K562 (cell line): Measurements from ENCODE around the gene DCAF11. TPM values are rescaled to one million over a fixed set of nuclear protein-coding genes. Genes with fewer than 3 reads are reported as not detected.
A peak's percentile ranks its signal among the peaks of the same experiment; 100 is the strongest.

Experiments
- ARID2 ChIP-seq: fragments of 450-650 bp; IDR thresholded peaks from 2 replicates; pipeline ENCODE4 v1.6.1; 2017; ENCODE audit warnings: antibody characterized with exemption, mild to moderate bottlenecking
- BCL6 ChIP-seq: fragments of 250-450 bp; sonication (Bioruptor Pico); IDR thresholded peaks from 2 replicates; pipeline ENCODE4 v1.4.0; 2020
- CBX2 ChIP-seq: fragments of 200-600 bp; sonication (generic); IDR thresholded peaks from one replicate; pipeline ENCODE4 v1.6.1; 2012; ENCODE audit warnings: mild to moderate bottlenecking, low read length, inconsistent platforms; ENCODE audit not compliant: insufficient read depth, poor library complexity, severe bottlenecking
- DLX4 ChIP-seq: fragments of 250-450 bp; sonication (Bioruptor Pico); IDR thresholded peaks from 2 replicates; pipeline ENCODE4 v1.6.1; 2021; ENCODE audit warnings: mild to moderate bottlenecking
- E2F4 ChIP-seq: sonication (generic); formaldehyde crosslinking; IDR thresholded peaks from 2 replicates; pipeline ENCODE4 v1.8.0; 2022; ENCODE audit warnings: mild to moderate bottlenecking, low read depth, missing genetic modification reagents
- ELK3 ChIP-seq: fragments of 450-650 bp; formaldehyde crosslinking; IDR thresholded peaks from 2 replicates; pipeline ENCODE4 v1.4.0; 2020; ENCODE audit warnings: mild to moderate bottlenecking
- EZH2 ChIP-seq: IDR thresholded peaks from 2 replicates; pipeline ENCODE4 v1.6.1; 2012; ENCODE audit warnings: low read depth, mild to moderate bottlenecking, inconsistent platforms, low read length, borderline replicate concordance
- NR2C1 ChIP-seq, 2 experiments: fragments of 450-650 bp; IDR thresholded peaks; 2 replicates each; pipeline ENCODE4 v1.6.1; 2017; ENCODE audit warnings: mild to moderate bottlenecking in 2 of 2, antibody characterized with exemption in 1 of 2, inconsistent platforms in 1 of 2, missing compliant biosample characterization in 1 of 2, missing genetic modification characterization in 1 of 2
- POLR2A ChIP-seq: fragments of 450-650 bp; conservative IDR thresholded peaks from 2 replicates; pipeline ENCODE4 v1.6.1; 2016
- POLR2G ChIP-seq: fragments of 200-400 bp; formaldehyde crosslinking; IDR thresholded peaks from 2 replicates; pipeline ENCODE4 v1.6.1; 2017; ENCODE audit warnings: low read depth, mild to moderate bottlenecking, antibody characterized with exemption, low read length, moderate library complexity
- SAFB2 ChIP-seq: fragments of 200-400 bp; formaldehyde crosslinking; IDR thresholded peaks from 2 replicates; pipeline ENCODE4 v1.6.1; 2018; ENCODE audit warnings: borderline replicate concordance, low read length, low read depth, moderate library complexity; ENCODE audit not compliant: severe bottlenecking
- SMAD3 ChIP-seq: fragments of 450-650 bp; formaldehyde crosslinking; conservative IDR thresholded peaks from 2 replicates; pipeline ENCODE4 v1.4.0; 2020; ENCODE audit warnings: mild to moderate bottlenecking
- TCF15 ChIP-seq: fragments of 250-450 bp; sonication (Bioruptor Pico); IDR thresholded peaks from 2 replicates; pipeline ENCODE4 v1.8.0; 2022; ENCODE audit warnings: moderate library complexity, mild to moderate bottlenecking, inconsistent platforms
- TEAD2 ChIP-seq: fragments of 450-650 bp; IDR thresholded peaks from 2 replicates; pipeline ENCODE4 v1.6.1; 2016; ENCODE audit warnings: missing genetic modification characterization, control low read depth, missing compliant biosample characterization
- YY1 ChIP-seq, 3 experiments: IDR thresholded peaks; 2 replicates each; pipeline ENCODE4 v1.6.1; 2011; ENCODE audit warnings: low read length in 2 of 3, mild to moderate bottlenecking in 2 of 3, moderate library complexity in 2 of 3, borderline replicate concordance in 1 of 3, control low read depth in 1 of 3, low read depth in 1 of 3; ENCODE audit not compliant: insufficient read depth in 3 of 3, insufficient replicate concordance in 2 of 3, control insufficient read depth in 1 of 3, insufficient read length in 1 of 3; ENCODE audit errors: extremely low read depth in 1 of 3
- ZBTB26 ChIP-seq: fragments of 450-650 bp; formaldehyde crosslinking; IDR thresholded peaks from 2 replicates; pipeline ENCODE4 v1.4.0; 2022; ENCODE audit warnings: missing genetic modification characterization
- ZBTB43 ChIP-seq: sonication (generic); formaldehyde crosslinking; IDR thresholded peaks from 2 replicates; pipeline ENCODE4 v1.8.0; 2023; ENCODE audit warnings: mild to moderate bottlenecking, missing genetic modification reagents
- ZFX ChIP-seq: sonication (generic); formaldehyde crosslinking; IDR thresholded peaks from 2 replicates; pipeline ENCODE4 v1.8.0; 2022; ENCODE audit warnings: mild to moderate bottlenecking, missing genetic modification reagents, moderate library complexity
- ZKSCAN1 ChIP-seq: fragments of 150-350 bp; IDR thresholded peaks from 2 replicates; pipeline ENCODE4 v1.6.1; 2016; ENCODE audit warnings: low read depth, low read length
- ZNF644 ChIP-seq: fragments of 200-800 bp; sonication (Bioruptor generic); IDR thresholded peaks from 2 replicates; pipeline ENCODE4 v1.6.1; 2016; ENCODE audit warnings: low read depth, missing genetic modification characterization, missing compliant biosample characterization
- ZSCAN32 ChIP-seq: fragments of 450-650 bp; formaldehyde crosslinking; IDR thresholded peaks from 2 replicates; pipeline ENCODE4 v1.4.0; 2020; ENCODE audit warnings: mild to moderate bottlenecking, moderate library complexity
- polyA plus RNA-seq, 8 experiments: library from polyadenylated mRNA; depleted of rRNA in 4 of 8; stranded (reverse) in 5 of 8; unstranded in 3 of 8; fragments of >200 nt; fragmentation: Nextera tagmentation in 2 of 8; fragmentation: Illumina TruSeq in 1 of 8; extraction: Ambion mirVana in 2 of 8; extraction: Trizol in 1 of 8; gene quantifications; 2 replicates each; pipeline versions ENCODE4 v1.2.1 to v1.2.3, GENCODE V29; 2011 to 2014; ENCODE audit warnings: inconsistent platforms in 1 of 8, missing spikeins in 1 of 8
- total RNA-seq, 7 experiments: library from RNA; depleted of rRNA in 6 of 7; stranded (reverse); fragments of >200 nt in 6 of 7; fragmentation: Illumina TruSeq in 2 of 7; extraction: Trizol in 2 of 7; gene quantifications; 2 replicates each; pipeline versions ENCODE4 v1.2.1 to v1.2.3, GENCODE V29; 2011 to 2021; ENCODE audit warnings: low replicate concordance in 1 of 7

DCAF11 gene
- total and polyA plus RNA-seq, 9 of the 15 experiments (the other 6 are each of a cell fraction or from before 2014, with no cell fraction given), result 8.5 to 46.2 (median 36.4) TPM

- TF ChIP-seq ZNF644, result no peak
- TF ChIP-seq ZKSCAN1, result no peak
- no peak for TF ChIP-seq ZBTB43 (CRISPR knock-in tag)
- TF ChIP-seq TEAD2, result no peak
- TF ChIP-seq CBX2, result no peak
- no peak for TF ChIP-seq NR2C1 (IDR thresholded peaks at IDR 0.05)
- TF ChIP-seq NR2C1 (tag; IDR thresholded peaks at IDR 0.05), result no peak
- TF ChIP-seq YY1 (IDR thresholded peaks at IDR 0.05; ENCODE audit: borderline replicate concordance in 1 of 3, control insufficient read depth in 1 of 3, extremely low read depth in 1 of 3, insufficient read depth in 3 of 3, insufficient read length in 1 of 3, insufficient replicate concordance in 2 of 3, low read depth in 1 of 3, low read length in 2 of 3), result peak in 1 of 3 experiments; percentile 39
- TF ChIP-seq ZBTB26, result no peak
- peak; percentile 93 for TF ChIP-seq POLR2A
- no peak for TF ChIP-seq E2F4
- peak; percentile 52; the same call in 1 of the 2 replicates for TF ChIP-seq ZSCAN32 (CRISPR knock-in tag)
- no peak for TF ChIP-seq SMAD3 (CRISPR knock-in tag)
- TF ChIP-seq ARID2, result no peak
- no peak for TF ChIP-seq BCL6 (CRISPR knock-in tag)
- TF ChIP-seq POLR2G, result peak; percentile 98
- TF ChIP-seq DLX4, result no peak
- peak; percentile 80 for TF ChIP-seq ZFX (CRISPR knock-in tag)
- TF ChIP-seq TCF15 (CRISPR knock-in tag), result no peak
- TF ChIP-seq SAFB2, result no peak
- no peak for TF ChIP-seq EZH2
- TF ChIP-seq ELK3, result no peak
Observed at GRCh38 chr14:24093901-24094840, 20.4 kb upstream of the DCAF11 start, which contains the start of gene PCK2 (continued).
